Prostate gland (tissue), 2 donors: Measurements from ENCODE around the gene CARS2.

ENCODE experiments used
- POLR2A ChIP-seq: fragments of 450-650 bp; IDR thresholded peaks from one replicate; pipeline ENCODE4 v1.6.1; 2016; ENCODE audit warnings: antibody characterized with exemption, mild to moderate bottlenecking
- TF ChIP-seq, protein P1 (sequence below), 4 experiments: fragments of 200-600 bp in 2 of 4; fragments of 450-650 bp in 2 of 4; sonication (generic) in 2 of 4; IDR thresholded peaks; 1 replicate in 3 of 4; 2 replicates in 1 of 4; pipeline ENCODE4 v1.5.1; 2016 to 2019; ENCODE audit warnings: antibody characterized with exemption in 4 of 4, mild to moderate bottlenecking in 2 of 4, moderate library complexity in 2 of 4

DNA sequence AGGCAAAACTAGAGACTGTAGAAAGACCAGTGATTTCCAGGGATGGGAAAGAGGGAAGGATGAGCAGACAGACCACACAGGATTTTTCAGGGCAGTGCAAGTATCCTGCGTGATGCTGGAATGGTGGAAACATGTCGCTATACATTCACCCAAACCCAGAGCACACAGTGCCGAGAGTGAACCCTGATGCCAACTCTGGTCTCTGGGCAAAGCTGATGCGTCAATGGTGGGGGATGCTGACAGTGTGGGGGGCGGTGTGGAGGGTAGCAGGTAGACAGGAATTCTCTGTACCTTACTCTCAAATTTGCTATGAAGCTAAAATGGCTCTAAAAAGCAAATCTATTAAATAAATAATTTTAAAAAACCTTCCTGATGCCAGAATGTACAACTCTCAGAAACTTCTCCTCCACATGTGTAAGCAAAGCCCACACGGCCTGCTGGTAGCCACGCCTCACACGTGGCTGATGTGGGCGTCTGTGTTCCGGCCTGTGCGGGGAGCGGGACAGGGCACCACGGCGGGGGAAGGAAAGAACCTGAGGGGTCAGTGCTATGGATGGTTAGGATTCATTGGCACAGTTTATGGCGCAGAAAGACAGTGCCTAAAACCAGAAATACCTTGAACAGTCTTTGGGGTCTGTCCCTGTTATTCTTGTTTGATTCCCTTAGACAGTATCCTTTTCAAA, 23.9 kb downstream of the CARS2 start:
- TF ChIP-seq, protein P1, sequence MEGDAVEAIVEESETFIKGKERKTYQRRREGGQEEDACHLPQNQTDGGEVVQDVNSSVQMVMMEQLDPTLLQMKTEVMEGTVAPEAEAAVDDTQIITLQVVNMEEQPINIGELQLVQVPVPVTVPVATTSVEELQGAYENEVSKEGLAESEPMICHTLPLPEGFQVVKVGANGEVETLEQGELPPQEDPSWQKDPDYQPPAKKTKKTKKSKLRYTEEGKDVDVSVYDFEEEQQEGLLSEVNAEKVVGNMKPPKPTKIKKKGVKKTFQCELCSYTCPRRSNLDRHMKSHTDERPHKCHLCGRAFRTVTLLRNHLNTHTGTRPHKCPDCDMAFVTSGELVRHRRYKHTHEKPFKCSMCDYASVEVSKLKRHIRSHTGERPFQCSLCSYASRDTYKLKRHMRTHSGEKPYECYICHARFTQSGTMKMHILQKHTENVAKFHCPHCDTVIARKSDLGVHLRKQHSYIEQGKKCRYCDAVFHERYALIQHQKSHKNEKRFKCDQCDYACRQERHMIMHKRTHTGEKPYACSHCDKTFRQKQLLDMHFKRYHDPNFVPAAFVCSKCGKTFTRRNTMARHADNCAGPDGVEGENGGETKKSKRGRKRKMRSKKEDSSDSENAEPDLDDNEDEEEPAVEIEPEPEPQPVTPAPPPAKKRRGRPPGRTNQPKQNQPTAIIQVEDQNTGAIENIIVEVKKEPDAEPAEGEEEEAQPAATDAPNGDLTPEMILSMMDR (IDR thresholded peaks at IDR 0.05), result no peak
- TF ChIP-seq POLR2A, result no peak
